Stomach (tissue), 9 donors: Measurements from ENCODE around the gene GNAS. TPM values are rescaled to one million over a fixed set of nuclear protein-coding genes. Genes with fewer than 3 reads are reported as not detected.

ENCODE experiments used
- DNase-seq, 2 donors: peaks; one replicate each; pipeline versions ENCODE4 v3.0.0 to v3.0.0-alpha.2; 2013 to 2019
- H3K27ac ChIP-seq, 5 donors: fragments of 200-600 bp in 4 of 5; sonication (generic) in 4 of 5; one replicate each; pipeline ENCODE4 v1.5.1; 2013 to 2019; ENCODE audit warnings: mild to moderate bottlenecking in 1 of 5, moderate library complexity in 1 of 5
- H3K27me3 ChIP-seq, 3 donors: fragments of 200-600 bp; sonication (generic); one replicate each; pipeline ENCODE4 v1.5.1; 2017 to 2019; ENCODE audit warnings: mixed run types in 1 of 3
- H3K36me3 ChIP-seq, 4 donors: fragments of 200-600 bp; sonication (generic); 1 replicate in 3 of 4; 2 replicates in 1 of 4; pipeline ENCODE4 v1.5.1; 2016 to 2019
- H3K4me1 ChIP-seq, 4 donors: fragments of 200-600 bp; sonication (generic); one replicate each; pipeline ENCODE4 v1.5.1; 2016 to 2019
- H3K4me3 ChIP-seq, 4 donors: fragments of 200-600 bp; sonication (generic) in 3 of 4; one replicate each; pipeline ENCODE4 v1.5.1; 2016 to 2019; ENCODE audit warnings: mild to moderate bottlenecking in 1 of 4
- H3K9me3 ChIP-seq, 4 donors: fragments of 200-600 bp; sonication (generic); one replicate each; pipeline ENCODE4 v1.5.1; 2016 to 2019
- EP300 ChIP-seq: sonication (generic); formaldehyde crosslinking; IDR thresholded peaks from one replicate; pipeline ENCODE4 v1.6.1; 2017; ENCODE audit warnings: antibody characterized with exemption
- POLR2A ChIP-seq, 4 donors: fragments of 450-650 bp; IDR thresholded peaks; one replicate each; pipeline ENCODE4 v1.6.1; 2016; ENCODE audit warnings: antibody characterized with exemption in 4 of 4, control low read depth in 2 of 4, mild to moderate bottlenecking in 1 of 4, moderate library complexity in 1 of 4
- POLR2AphosphoS5 ChIP-seq, 3 donors: sonication (generic); formaldehyde crosslinking; IDR thresholded peaks; one replicate each; pipeline ENCODE4 v1.6.1; 2016; ENCODE audit warnings: antibody characterized with exemption in 3 of 3
- WGBS, 5 donors: extraction: QIAGEN DNeasy Blood & Tissue Kit in 3 of 5; methylation state at CpG; one replicate each; pipeline versions ENCODE4 v1.1.5 to v1.1.7; 2013 to 2018; 5-methylcytosine and 5-hydroxymethylcytosine counted together
- intact Hi-C: fragments of 100-400 bp; cut with DNase I; formaldehyde crosslinking; loops from one replicate; pipeline ENCODE4 v1.15.1; 2023; ENCODE audit warnings: low total_unique reads
- polyA plus RNA-seq, 3 donors: library from polyadenylated mRNA; stranded (reverse); fragments of 200-250 nt; gene quantifications; one replicate each; pipeline ENCODE4 v1.2.3, GENCODE V29; 2013
- total RNA-seq, 5 donors: library from RNA; depleted of rRNA; stranded (reverse); fragments of >200 nt; gene quantifications; one replicate each; pipeline versions ENCODE4 v1.1.0 to v1.2.3, GENCODE V29; 2014 to 2016
- TF ChIP-seq, protein P1 (sequence below), 7 experiments: fragments of 450-650 bp in 4 of 7; fragments of 200-600 bp in 3 of 7; sonication (generic) in 3 of 7; IDR thresholded peaks; one replicate each; pipeline ENCODE4 v1.5.1; 2016 to 2019; ENCODE audit warnings: antibody characterized with exemption in 7 of 7, control low read depth in 2 of 7, mild to moderate bottlenecking in 1 of 7
- donor health status: healthy with polysubstance abuse.
- donor health status: Bipolar disorder and iron deficiency.
- donor health status: healthy.

Gene GNAS
- total and polyA plus RNA-seq, 8 donors, result 306 to 1,010 (median 704) TPM

DNA sequence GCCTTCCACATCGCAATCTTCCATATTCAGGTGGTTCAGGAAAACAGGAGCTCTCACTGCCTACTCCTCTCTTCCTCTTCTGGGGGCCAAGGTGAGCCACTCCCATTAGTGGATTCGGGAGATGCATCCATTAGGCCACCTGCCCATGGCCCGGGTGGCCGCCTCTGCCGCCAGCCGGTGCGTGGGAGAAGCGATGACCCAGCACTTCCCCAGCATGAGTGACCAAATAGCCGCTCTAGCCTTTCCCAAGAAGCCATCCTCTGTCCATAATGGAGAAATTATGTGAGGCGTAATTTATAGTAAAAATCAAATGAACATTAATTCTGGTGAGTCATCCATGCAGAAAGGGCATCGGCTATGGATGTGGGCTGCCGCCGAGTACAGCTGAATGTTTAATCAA is 41.2 kb upstream of the GNAS start:
- no peak overlapping the region for H3K27ac ChIP-seq

DNA sequence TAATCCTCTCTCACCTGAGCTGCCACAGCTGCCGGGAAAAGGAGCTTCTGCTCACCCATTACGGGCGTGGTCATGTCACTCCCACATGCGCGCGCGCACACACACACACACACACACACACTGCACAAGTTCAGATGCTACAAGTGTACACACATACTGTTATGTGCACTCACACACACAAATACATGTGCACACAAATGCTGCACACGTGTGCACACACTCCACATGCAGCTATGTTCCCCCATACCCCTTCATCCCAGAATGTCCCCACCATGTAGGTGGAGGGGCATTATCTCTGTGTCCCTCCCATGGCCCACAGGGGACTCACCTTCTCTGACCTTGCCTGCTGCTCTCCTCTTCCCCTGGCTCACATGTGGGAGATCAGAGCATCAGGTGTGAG is 39.1 kb upstream of the GNAS start:
- Histone ChIP-seq H3K27me3 (peaks cover 0 to 57% (median 4%) of the 10 kb centered on the region in 3 donors), H3K4me3 (no peak overlapping the region), H3K4me1 (no peaks in the 10 kb centered on the region), H3K36me3 (no peaks in the 10 kb centered on the region), H3K9me3 (no peaks in the 10 kb centered on the region), H3K27ac (no peak overlapping the region)
- intact Hi-C loops, result no loop called here
- WGBS, 5 donors, result 76 to 88% (median 82%) methylated on average over 8 of the region's 8 CpGs
- TF ChIP-seq POLR2A (IDR thresholded peaks at IDR 0.05) (no peak), EP300 (no peak), POLR2AphosphoS5 (IDR thresholded peaks at IDR 0.05) (no peak)
- TF ChIP-seq, protein P1, sequence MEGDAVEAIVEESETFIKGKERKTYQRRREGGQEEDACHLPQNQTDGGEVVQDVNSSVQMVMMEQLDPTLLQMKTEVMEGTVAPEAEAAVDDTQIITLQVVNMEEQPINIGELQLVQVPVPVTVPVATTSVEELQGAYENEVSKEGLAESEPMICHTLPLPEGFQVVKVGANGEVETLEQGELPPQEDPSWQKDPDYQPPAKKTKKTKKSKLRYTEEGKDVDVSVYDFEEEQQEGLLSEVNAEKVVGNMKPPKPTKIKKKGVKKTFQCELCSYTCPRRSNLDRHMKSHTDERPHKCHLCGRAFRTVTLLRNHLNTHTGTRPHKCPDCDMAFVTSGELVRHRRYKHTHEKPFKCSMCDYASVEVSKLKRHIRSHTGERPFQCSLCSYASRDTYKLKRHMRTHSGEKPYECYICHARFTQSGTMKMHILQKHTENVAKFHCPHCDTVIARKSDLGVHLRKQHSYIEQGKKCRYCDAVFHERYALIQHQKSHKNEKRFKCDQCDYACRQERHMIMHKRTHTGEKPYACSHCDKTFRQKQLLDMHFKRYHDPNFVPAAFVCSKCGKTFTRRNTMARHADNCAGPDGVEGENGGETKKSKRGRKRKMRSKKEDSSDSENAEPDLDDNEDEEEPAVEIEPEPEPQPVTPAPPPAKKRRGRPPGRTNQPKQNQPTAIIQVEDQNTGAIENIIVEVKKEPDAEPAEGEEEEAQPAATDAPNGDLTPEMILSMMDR (IDR thresholded peaks at IDR 0.05), result no peak
- no peak for DNase-seq

More for the DNA sequence above, 41.2 kb upstream of the GNAS start:
- DNase-seq, result no peak
- Histone ChIP-seq H3K9me3 (no peaks in the 10 kb centered on the region), H3K36me3 (no peaks in the 10 kb centered on the region), H3K27me3 (peaks cover 0 to 68% (median 4%) of the 10 kb centered on the region in 3 donors), H3K4me3 (no peak overlapping the region), H3K4me1 (no peaks in the 10 kb centered on the region)
- TF ChIP-seq POLR2AphosphoS5 (IDR thresholded peaks at IDR 0.05) (no peak), POLR2A (IDR thresholded peaks at IDR 0.05) (no peak), EP300 (no peak)
- TF ChIP-seq, protein P1 (IDR thresholded peaks at IDR 0.05), result no peak
- 86 to 97% (median 94%) methylated on average over 13 of the region's 13 CpGs for WGBS, 5 donors
- intact Hi-C loops, result no loop called here

DNA sequence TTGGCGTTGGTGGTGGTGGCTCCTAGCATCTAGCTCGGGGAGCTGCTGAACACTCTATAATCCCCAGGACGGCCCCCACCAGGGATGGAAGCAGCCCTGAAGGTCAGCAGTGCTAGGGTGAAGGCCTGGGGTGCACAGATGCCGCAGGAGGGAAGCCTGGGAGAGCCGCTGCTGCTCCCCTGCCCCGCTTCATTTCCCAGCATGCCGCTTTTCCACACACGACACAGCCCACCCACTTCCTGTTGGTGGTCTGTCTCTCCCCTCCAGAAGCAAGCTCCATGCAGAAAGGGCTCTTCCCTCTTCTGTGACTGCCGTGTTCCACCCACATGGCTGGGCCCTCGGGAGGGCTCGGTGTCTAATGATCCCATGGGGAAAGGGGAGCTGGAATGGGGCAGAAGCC is 37.1 kb upstream of the GNAS start:
- peaks cover 0 to 50% (median 4%) of the 10 kb centered on the region in 3 donors for H3K27me3 ChIP-seq
- H3K36me3 ChIP-seq, result no peaks in the 10 kb centered on the region
- WGBS, 5 donors, result 60 to 80% (median 72%) methylated on average over 10 to 11 of the region's 11 CpGs
- TF ChIP-seq POLR2AphosphoS5 (IDR thresholded peaks at IDR 0.05) (no peak), EP300 (no peak), POLR2A (IDR thresholded peaks at IDR 0.05) (no peak)
- TF ChIP-seq, protein P1 (IDR thresholded peaks at IDR 0.05), result no peak
- DNase-seq, result no peak
- intact Hi-C loops, result no loop called here
- H3K9me3 ChIP-seq, result no peaks in the 10 kb centered on the region
- no peak overlapping the region for H3K27ac ChIP-seq
- no peaks in the 10 kb centered on the region for H3K4me1 ChIP-seq
- no peak overlapping the region for H3K4me3 ChIP-seq

DNA sequence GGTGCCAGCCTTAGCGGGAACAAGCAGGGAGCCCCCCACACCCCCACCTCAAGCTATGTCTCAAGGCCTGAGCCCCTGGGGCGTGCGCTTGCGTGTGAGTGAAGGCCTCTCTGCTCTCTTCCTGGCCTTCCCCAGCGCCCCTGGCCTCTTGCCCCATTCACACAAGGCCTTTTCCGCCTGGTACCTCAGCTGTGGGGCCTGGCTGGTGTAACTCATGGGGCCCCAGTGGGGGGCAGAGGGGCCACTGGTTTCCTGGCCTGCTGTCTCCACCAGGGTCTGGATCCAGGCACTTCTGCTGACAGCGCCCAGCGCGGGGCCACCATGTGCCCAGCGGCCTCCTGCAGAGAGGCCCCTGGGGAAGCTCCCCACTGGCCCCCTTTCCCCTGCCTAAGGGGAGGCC is 36.5 kb upstream of the GNAS start:
- WGBS, 5 donors, result 91 to 93% (median 92%) methylated on average over 4 to 10 of the region's 10 CpGs
- intact Hi-C loops, result no loop called here
- Histone ChIP-seq H3K9me3 (no peaks in the 10 kb centered on the region), H3K36me3 (no peaks in the 10 kb centered on the region), H3K27ac (no peak overlapping the region), H3K4me3 (no peak overlapping the region), H3K4me1 (no peaks in the 10 kb centered on the region), H3K27me3 (peaks cover 0 to 45% (median 4%) of the 10 kb centered on the region in 3 donors)
- no peak for DNase-seq
- TF ChIP-seq, protein P1 (IDR thresholded peaks at IDR 0.05), result no peak
- TF ChIP-seq POLR2A (IDR thresholded peaks at IDR 0.05) (no peak), EP300 (no peak), POLR2AphosphoS5 (IDR thresholded peaks at IDR 0.05) (no peak)
